ENCODE results near the gene LHFPL6. TPM values are rescaled to one million over a fixed set of nuclear protein-coding genes. Genes with fewer than 3 reads are reported as not detected.

The LHFPL6 gene
- total RNA-seq, 1 donor, result 57.9 TPM

DNA sequence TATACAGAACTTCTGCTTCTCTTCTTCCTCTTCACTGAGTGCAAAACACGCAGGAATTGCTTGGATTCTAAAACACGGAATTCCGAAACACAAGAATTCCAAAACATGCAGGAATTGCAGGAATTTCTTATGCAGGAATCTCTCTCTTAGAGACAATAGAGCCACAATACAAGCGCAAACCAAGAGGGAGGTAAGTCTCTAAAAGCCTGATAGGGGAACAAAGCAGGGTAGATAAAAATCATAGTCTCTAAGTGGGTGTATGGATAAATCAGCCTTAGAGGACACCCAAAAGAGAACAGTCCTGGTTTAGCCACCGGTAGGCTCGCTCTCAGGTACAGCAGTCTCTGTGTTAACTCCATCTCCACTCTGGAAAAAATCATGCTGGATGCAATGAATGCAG, 112.9 kb downstream of the LHFPL6 start:
- no peak overlapping the region for H3K4me3 ChIP-seq (ENCODE audit: low read depth, low read length)
- TF ChIP-seq CTCF (IDR thresholded peaks at IDR 0.05; ENCODE audit: insufficient read depth, low read depth, low read length), result no peak
- DNase-seq (ENCODE audit: low read depth), result no peak

DNA sequence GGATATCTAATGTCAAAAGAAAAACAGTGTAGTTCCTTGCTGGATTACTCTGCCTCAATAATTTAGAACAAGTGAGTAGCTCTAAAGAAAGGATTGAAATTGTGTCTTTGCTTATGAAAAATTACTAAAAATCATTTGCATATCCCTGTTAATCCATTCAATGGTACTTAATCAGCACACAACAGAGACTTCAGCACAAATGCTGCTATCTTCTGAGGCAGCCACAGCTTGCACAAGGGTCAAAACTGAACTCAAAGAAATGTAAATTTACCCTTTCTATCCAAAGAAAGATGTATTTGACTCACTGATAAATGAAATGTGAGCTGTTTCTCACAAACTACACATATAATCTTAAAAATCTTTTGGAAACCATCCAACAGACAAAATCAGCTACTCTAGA, 116.2 kb downstream of the LHFPL6 start:
- no peak for TF ChIP-seq CTCF (IDR thresholded peaks at IDR 0.05; ENCODE audit: insufficient read depth, low read depth, low read length)
- H3K4me3 ChIP-seq (ENCODE audit: low read depth, low read length), result no peak overlapping the region
- DNase-seq (ENCODE audit: low read depth), result no peak

DNA sequence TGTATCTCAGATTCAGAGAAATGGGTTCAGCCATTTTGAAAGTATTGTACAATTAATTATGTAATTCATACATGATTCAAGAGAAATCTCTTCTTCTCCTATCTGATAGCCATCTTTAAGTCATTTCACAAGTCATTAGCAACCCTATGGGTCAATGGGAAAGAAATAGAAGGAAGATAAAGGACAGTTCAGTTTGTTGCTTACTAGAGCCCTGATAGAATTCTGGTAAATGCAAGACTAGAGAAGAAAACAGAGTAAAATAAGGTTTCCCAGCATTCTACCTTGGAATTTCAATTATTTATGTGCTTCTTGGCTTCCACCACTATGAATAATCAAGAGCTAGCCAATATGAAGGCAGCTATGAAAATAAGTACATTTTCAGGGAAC, 117.7 kb downstream of the LHFPL6 start:
- DNase-seq (ENCODE audit: low read depth), result no peak
- TF ChIP-seq CTCF (IDR thresholded peaks at IDR 0.05; ENCODE audit: insufficient read depth, low read depth, low read length), result no peak
- no peak overlapping the region for H3K4me3 ChIP-seq (ENCODE audit: low read depth, low read length)

DNA sequence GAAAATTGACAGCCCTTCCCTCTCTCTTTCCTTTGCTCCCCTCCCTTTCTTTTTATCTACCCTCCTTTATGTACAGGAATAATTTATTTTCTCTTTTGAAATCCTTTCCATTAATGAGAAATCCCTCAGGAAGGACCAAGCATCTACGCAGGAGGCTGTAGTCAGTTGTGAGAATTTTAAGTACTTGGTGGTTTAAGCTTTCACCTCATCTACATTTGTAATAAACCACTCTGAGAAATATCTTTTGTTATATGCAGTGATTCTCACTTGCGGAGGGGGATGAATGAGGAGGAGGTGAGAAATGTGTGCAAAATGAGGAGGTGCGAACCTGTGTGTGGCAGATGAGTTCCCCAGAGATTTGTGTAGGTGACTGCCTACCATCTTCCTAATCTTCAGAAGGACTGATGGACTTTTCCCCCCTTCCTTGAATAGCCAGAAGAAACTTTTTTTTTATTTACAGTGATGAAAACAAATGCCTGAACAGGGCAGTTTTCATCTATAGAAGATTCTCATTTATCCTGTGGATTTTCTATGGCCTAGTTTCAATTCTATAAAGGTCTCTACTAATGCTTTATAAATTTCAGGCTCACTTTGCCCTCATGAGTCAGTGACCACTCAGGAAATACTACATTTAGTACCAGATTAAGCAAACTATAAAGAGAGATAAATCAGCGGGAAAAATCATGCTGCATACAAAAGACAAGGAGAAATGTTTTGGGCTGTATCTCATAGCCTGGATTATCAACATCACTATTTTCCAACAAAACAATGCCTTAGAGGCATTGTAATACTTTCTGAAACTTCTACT, 118.3 kb downstream of the LHFPL6 start:
- H3K4me3 ChIP-seq (ENCODE audit: low read depth, low read length), result no peak overlapping the region
- DNase-seq (ENCODE audit: low read depth), result peak; percentile 68
- TF ChIP-seq CTCF (IDR thresholded peaks at IDR 0.05; ENCODE audit: insufficient read depth, low read depth, low read length), result no peak

DNA sequence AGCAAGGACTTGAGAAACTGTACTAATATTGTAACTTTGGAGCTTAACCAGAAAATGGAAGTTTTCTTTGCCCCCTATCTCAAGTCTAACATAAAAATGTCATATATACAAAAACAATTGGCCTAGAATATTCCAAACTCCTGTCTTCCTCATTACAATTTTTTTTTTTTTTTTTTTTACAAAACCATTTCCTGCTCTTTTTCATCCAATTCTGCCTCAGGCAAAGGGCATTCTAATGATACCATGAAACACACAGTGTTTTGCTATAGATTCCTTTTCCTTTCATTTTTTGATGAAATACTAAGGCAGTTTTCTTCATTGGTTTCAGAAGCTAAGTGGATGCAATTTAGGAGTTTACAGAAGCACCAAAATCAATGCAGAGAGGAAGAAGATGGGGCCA, 119.7 kb downstream of the LHFPL6 start:
- no peak for TF ChIP-seq CTCF (IDR thresholded peaks at IDR 0.05; ENCODE audit: insufficient read depth, low read depth, low read length)
- DNase-seq (ENCODE audit: low read depth), result peak; percentile 35
- H3K4me3 ChIP-seq (ENCODE audit: low read depth, low read length), result no peak overlapping the region

GRCh38 chr13:39481491-39481890, 121.5 kb downstream of the LHFPL6 start:
- H3K4me3 ChIP-seq (ENCODE audit: low read depth, low read length), result no peak overlapping the region
- TF ChIP-seq CTCF (IDR thresholded peaks at IDR 0.05; ENCODE audit: insufficient read depth, low read depth, low read length), result no peak
- no peak for DNase-seq (ENCODE audit: low read depth)

DNA sequence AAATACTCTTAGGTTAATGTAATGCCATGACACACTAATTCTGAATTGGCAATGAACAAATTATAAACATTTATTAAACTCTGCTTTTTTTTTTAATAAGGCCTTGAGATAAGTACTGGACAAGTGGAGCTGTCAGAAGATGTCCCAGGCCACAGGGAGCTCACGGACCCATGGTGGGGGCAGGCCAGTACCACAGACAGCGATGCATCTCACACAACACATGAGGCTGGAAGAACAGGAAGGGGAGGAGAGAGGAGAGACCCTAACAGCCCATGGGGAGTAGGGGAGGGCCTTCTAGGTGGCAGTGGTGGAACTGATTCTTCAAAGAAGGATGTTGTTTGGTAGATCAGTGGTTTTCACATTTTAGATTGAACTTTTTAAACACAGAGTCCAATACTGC, 128.4 kb downstream of the LHFPL6 start:
- H3K4me3 ChIP-seq (ENCODE audit: low read depth, low read length), result no peak overlapping the region
- no peak for DNase-seq (ENCODE audit: low read depth)
- TF ChIP-seq CTCF (IDR thresholded peaks at IDR 0.05; ENCODE audit: insufficient read depth, low read depth, low read length), result no peak

All from fibroblast of villous mesenchyme (primary cell).